Panc1 (cell line): ENCODE results near the gene IL16. TPM values are rescaled to one million over a fixed set of nuclear protein-coding genes. Genes with fewer than 3 reads are reported as not detected.

Source experiments
- ATAC-seq: fragments of 200-7000 bp; cut with Tn5 transposase; 2 replicates; pipeline ENCODE4 v1.9.1; 2020; ENCODE audit warnings: mild to moderate bottlenecking, moderate library complexity
- BruUV-seq: library from RNA; stranded (reverse); fragments of 400-500 nt; replicated peaks from 2 replicates; lab custom pipeline; 2021; lab: Mats Ljungman, UMichigan
- CTCF ChIA-PET: fragments of 300-600 bp; sonication (Branson Sonifier 250); formaldehyde crosslinking; loops from one replicate; lab custom pipeline; 2022; ENCODE audit warnings: antibody characterized with exemption; lab: Charles Lee
- POLR2A ChIA-PET: fragments of 300-600 bp; sonication (Branson Sonifier 250); formaldehyde crosslinking; loops from one replicate; lab custom pipeline; 2022; ENCODE audit warnings: antibody characterized with exemption; lab: Charles Lee
- DNase-seq: peaks from one replicate; pipeline ENCODE4 v3.0.0-alpha.2; 2010; ENCODE audit warnings: low read depth, low spot score
- H3K27ac ChIP-seq: 2 replicates; pipeline ENCODE4 v1.5.1; 2011; ENCODE audit warnings: mild to moderate bottlenecking, low read length, inconsistent platforms
- H3K27me3 ChIP-seq: fragments of 200-500 bp; sonication (Bioruptor generic); 2 replicates; pipeline ENCODE4 v1.6.0; 2014; ENCODE audit warnings: low read length, inconsistent platforms; ENCODE audit not compliant: control insufficient read depth, insufficient read depth
- H3K36me3 ChIP-seq: fragments of 200-500 bp; sonication (Bioruptor generic); 2 replicates; pipeline ENCODE4 v1.5.1; 2014; ENCODE audit warnings: inconsistent platforms, mild to moderate bottlenecking, low read length, moderate library complexity; ENCODE audit not compliant: control insufficient read depth, insufficient read depth
- H3K4me1 ChIP-seq: 2 replicates; pipeline ENCODE4 v1.5.1; 2011; ENCODE audit warnings: inconsistent platforms, mild to moderate bottlenecking, low read length, moderate library complexity; ENCODE audit not compliant: control insufficient read depth, insufficient read depth
- H3K4me3 ChIP-seq, 2 experiments: 2 replicates each; pipeline ENCODE4 v1.5.1; 2011 to 2012; ENCODE audit warnings: low read depth in 2 of 2, low read length in 2 of 2, mild to moderate bottlenecking in 2 of 2, inconsistent platforms in 1 of 2, moderate library complexity in 1 of 2
- H3K9me3 ChIP-seq: fragments of 200-500 bp; sonication (Bioruptor generic); 2 replicates; pipeline ENCODE4 v1.5.1; 2014; ENCODE audit warnings: low read depth, mild to moderate bottlenecking, inconsistent platforms, low read length, moderate library complexity; ENCODE audit not compliant: control insufficient read depth, insufficient read depth
- CTCF ChIP-seq: fragments of 450-650 bp; IDR thresholded peaks from 2 replicates; pipeline ENCODE4 v1.5.1; 2017; ENCODE audit warnings: mild to moderate bottlenecking
- POLR2AphosphoS5 ChIP-seq: IDR thresholded peaks from 2 replicates; pipeline ENCODE4 v1.6.1; 2012; ENCODE audit warnings: mild to moderate bottlenecking, low read depth, low read length, moderate library complexity
- REST ChIP-seq, 2 experiments: IDR thresholded peaks; 2 replicates each; pipeline ENCODE4 v1.6.1; 2011 to 2012; ENCODE audit warnings: low read depth in 2 of 2, control low read depth in 1 of 2, low read length in 1 of 2, mild to moderate bottlenecking in 1 of 2, moderate library complexity in 1 of 2; ENCODE audit not compliant: insufficient read depth in 1 of 2
- SIN3A ChIP-seq: IDR thresholded peaks from 2 replicates; pipeline ENCODE4 v1.6.1; 2012; ENCODE audit warnings: low read depth, mild to moderate bottlenecking, low read length, moderate library complexity, borderline replicate concordance; ENCODE audit not compliant: insufficient read depth
- TCF7L2 ChIP-seq: IDR thresholded peaks from 2 replicates; pipeline ENCODE4 v1.6.1; 2011; ENCODE audit warnings: mild to moderate bottlenecking, low read depth, low read length, inconsistent platforms
- in situ Hi-C: cut with HindIII; loops from 2 replicates; pipeline ENCODE4 v1.10.0; 2016; ENCODE audit warnings: low sequenced_read_pairs, low pct_unique_long_range_greater_than_20kb
- intact Hi-C: fragments of 100-400 bp; cut with micrococcal nuclease; formaldehyde crosslinking; loops from one replicate; pipeline ENCODE4 v1.10.0; 2022; ENCODE audit not compliant: unreplicated experiment
- total RNA-seq: library from RNA; stranded (reverse); gene quantifications from one replicate; pipeline ENCODE4 v1.2.1, GENCODE V29; 2021; ENCODE audit not compliant: unreplicated experiment

Gene IL16
- total RNA-seq, 1 experiment from 2014 or later = 1.0 TPM

GRCh38 chr15:81288040-81288439 lies 91.4 kb downstream of the IL16 start:
- Histone ChIP-seq H3K36me3 (no peaks in the 10 kb centered on the region), H3K27me3 (peaks cover 5% of the 10 kb centered on the region; the same call in 1 of the 2 replicates), H3K9me3 (no peaks in the 10 kb centered on the region), H3K4me1 (no peaks in the 10 kb centered on the region), H3K4me3 (no peak overlapping the region), H3K27ac (no peak overlapping the region)
- BruUV-seq = no TSS peak
- CTCF ChIA-PET = no interaction called here
- no peak for ATAC-seq
- POLR2A ChIA-PET = no interaction called here
- in situ Hi-C loops = no loop called here
- no peak for DNase-seq
- TF ChIP-seq REST (IDR thresholded peaks at IDR 0.05; ENCODE audit: insufficient read depth in 1 of 2, low read depth in 2 of 2, low read length in 1 of 2) (no peak), SIN3A (no peak), TCF7L2 (no peak), POLR2AphosphoS5 (no peak), CTCF (no peak)
- intact Hi-C loops = no loop called here

DNA sequence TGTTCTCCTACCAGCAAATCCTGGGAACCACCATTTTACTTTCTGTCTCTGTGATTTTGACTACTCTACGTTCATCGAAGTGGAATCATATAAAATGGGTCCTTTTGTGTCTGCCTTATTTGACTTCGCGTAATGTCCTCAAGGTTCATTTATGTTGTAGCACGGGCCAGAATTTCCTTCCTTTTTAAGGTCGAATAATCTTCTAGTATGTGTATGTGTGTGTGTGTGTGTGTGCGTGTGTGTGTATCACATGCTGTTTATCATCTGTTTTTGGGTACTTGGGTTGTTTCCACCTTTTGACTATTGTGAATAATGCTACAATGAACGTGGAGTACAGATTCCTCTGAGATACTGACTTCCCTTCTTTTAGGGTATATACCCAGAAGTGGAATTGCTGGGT lies 91.9 kb downstream of the IL16 start:
- CTCF ChIA-PET = no interaction called here
- no peak overlapping the region for H3K4me3 ChIP-seq
- TF ChIP-seq TCF7L2 (no peak), REST (IDR thresholded peaks at IDR 0.05; ENCODE audit: insufficient read depth in 1 of 2, low read depth in 2 of 2, low read length in 1 of 2) (no peak), POLR2AphosphoS5 (no peak), CTCF (no peak), SIN3A (no peak)
- DNase-seq (no peak), ATAC-seq (no peak)
- in situ Hi-C loops = no loop called here
- H3K36me3 ChIP-seq = no peaks in the 10 kb centered on the region
- intact Hi-C loops = no loop called here
- H3K9me3 ChIP-seq = no peaks in the 10 kb centered on the region
- H3K27me3 ChIP-seq = peaks cover 5% of the 10 kb centered on the region; the same call in 1 of the 2 replicates
- no TSS peak for BruUV-seq
- no peaks in the 10 kb centered on the region for H3K4me1 ChIP-seq
- H3K27ac ChIP-seq = no peak overlapping the region
- POLR2A ChIA-PET = no interaction called here
